Activated CD4-positive, alpha-beta T cell treated with anti-CD3 and anti-CD28 coated beads, Interleukin-2, amount 50 U/mL, for 48 hours (primary cell): Measurements from ENCODE around the gene PPP1R14D.

ENCODE experiments used
- DNase-seq, 2 experiments: peaks; one replicate each; pipeline ENCODE4 v3.0.0-alpha.2; 2020

PPP1R14D gene

DNA sequence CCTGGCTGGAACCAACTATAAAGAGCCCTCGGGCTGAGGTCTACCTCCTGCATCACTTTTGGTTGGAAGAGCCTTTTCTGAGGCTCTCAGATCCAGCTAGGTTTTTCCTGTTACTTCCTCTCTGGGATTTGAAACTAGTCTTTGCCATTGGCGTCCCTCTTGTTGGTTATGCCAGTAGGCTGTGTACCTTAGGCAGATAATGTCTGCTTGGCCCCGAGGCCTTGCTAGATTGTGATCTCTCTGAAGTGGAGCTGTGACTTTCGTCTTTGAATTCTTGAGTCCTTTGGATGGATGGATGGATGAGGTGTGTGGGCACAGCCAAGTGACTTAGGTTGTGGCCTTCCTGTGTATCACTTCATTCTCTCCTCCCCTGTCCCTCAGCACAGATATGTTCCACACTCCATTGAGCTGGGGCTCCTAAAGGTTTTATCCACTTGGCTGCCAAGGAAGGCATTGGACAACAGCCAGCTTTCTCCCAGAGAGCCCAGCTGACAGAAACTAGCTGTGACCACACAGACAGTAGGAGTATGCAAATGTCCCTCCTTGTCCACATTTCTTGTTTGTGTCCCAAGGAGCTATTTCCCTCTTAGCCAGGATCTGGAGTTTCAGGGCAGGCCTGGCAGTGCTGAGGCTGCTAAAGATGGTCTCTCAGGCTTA lies 13.3 kb downstream of the PPP1R14D start:
- DNase-seq: no peak

GRCh38 chr15:40812721-40813425 lies 15.6 kb downstream of the PPP1R14D start:
- DNase-seq: no peak

DNA sequence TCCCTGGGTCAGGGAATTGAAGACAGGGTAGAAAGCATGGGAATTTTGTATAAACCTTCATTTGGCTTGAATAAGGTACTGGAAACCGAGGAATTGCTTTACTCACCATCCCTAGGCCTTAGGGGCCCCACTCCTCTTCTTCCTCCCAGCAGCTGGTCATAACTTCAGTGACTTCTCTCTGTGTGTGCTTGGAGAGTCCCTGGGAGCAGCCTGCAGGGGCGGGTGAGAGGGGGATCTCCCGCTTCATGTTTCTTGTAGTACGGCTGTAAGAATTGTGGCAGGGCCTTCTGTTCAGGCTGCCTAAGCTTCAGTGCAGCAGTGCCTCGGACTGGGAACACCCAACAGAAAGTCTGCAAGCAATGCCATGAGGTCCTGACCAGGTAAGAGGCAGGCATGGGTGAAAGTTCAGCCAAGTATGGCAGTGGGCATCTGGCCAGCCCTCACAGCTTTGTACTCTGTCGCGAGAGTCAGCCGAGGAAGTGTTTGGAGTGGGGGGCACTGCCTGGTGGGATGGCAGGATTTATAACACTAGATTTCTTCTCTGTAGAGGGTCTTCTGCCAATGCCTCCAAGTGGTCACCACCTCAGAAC lies 19.6 kb downstream of the PPP1R14D start:
- DNase-seq: no peak

- DNase-seq: no peak
Observed at GRCh38 chr15:40807888-40808461, 20.5 kb downstream of the PPP1R14D start.

DNA sequence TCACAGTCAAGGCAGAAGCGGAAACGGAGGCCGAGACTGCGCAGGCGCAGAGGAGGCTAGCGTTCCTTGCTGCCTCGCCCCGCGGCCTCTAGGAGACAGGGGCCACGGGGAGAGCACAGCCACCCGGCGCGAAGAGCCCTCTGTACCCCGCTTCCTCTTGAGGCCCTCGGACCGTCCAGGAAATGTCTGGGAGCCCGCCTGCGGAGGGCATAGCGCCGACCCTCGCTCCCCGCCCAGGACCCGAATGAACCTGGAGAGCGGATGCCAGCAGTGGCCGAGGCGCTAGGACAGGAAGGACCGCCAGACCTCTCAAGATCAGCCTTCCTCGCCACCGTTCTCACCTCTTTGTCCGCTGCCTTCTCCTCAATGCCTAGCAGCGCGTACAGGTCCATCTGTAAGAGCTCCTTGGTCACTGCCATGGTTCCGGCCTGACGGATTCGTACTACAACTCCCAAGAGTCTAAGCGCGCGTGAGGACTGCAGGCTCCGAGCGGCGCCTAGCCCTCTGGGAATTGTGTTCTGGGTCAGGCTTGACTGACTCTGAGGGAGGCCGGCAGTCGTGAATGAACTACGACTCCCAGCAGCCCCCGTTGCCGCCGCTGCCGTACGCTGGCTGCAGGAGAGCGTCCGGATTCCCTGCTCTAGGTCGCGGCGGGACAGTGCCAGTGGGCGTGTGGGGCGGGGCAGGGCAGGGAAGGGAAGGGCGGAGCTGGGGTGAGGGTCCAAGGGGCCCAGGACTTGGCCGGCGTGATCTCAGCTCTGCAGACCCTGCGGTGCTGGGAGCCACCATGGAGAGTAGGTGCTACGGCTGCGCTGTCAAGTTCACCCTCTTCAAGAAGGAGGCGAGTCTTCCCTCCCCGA lies 21.2 kb downstream of the PPP1R14D start, which contains the start of the genes DNAJC17 and ZFYVE19:
Gene DNAJC17, minus strand, starts transcription at position 446 of the 860 bp plus-strand sequence. Its CDS starts 27 bp downstream, at position 419.
Gene ZFYVE19, plus strand, starts transcription at position 62 of the 860 bp plus-strand sequence. Its CDS starts 501 bp downstream, at position 563.
- DNase-seq: peak; percentile 96 to 97

DNA sequence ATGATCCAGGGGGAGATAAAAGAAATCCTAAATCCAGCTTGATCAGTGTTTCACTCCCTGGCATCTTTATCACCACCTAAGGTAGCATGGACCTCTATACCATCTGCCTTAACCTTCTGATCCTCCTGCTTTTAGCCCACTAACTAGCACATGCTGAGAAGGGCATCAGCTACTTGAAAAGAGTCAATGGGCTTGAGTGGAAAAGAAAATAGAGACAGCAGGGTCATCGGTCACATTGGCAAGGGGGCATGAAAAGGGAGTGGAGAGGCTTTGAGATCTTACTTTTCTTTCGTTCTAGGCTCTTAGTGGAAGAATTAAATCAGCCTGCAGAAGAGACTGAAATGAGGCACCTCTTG lies 21.9 kb downstream of the PPP1R14D start:
- no peak for DNase-seq

- no peak for DNase-seq
Observed at GRCh38 chr15:40803688-40804087, 24.8 kb downstream of the PPP1R14D start.

- DNase-seq: no peak
Observed at GRCh38 chr15:40803076-40803475, 25.4 kb downstream of the PPP1R14D start.

- DNase-seq: no peak
Observed at GRCh38 chr15:40799523-40799922, 29.0 kb downstream of the PPP1R14D start.

- DNase-seq: no peak
Observed at GRCh38 chr15:40796512-40796911, 32.0 kb downstream of the PPP1R14D start.

DNA sequence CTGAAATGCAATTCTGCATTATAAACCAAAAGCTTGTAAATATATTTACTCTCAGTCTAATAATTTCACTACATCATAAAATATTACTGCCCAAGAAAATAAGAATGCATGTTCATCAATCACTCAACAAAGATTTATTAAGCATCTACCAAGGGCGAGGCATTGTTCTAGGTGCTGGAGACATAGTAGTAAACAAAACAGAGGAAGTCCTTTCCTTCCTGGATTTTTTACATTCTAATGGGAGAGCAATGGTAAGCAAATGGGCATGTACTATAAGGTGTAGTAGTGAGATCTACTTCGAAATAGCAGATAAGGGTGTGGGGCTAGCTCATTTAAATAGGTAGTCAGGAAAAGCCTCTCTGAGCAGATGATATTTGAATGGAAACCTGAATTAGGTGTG lies 32.5 kb downstream of the PPP1R14D start:
- no peak for DNase-seq

GRCh38 chr15:40793216-40793989 lies 35.1 kb downstream of the PPP1R14D start:
- DNase-seq: peak; percentile 60 to 70

DNA sequence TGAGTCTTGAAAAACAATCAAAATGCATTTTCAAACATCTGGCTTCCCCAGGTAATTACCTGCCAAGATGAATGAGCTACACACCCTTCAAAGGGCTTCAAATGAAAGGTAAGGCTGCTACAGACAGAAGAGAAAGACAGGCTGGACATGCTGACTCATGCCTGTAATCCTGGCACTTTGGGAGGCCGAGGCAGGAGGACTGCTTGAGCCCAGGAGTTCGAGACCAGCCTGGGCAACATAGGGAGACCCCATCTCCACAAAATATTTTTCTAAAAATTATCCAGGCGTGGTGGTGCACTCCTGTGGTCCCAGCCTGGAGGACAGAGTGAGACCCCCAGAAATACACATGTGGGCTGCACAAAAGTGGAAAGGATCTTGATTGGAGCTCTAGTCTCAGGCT lies 36.1 kb downstream of the PPP1R14D start:
- DNase-seq: no peak

GRCh38 chr15:40790718-40791117 lies 37.8 kb downstream of the PPP1R14D start:
- DNase-seq: no peak

DNA sequence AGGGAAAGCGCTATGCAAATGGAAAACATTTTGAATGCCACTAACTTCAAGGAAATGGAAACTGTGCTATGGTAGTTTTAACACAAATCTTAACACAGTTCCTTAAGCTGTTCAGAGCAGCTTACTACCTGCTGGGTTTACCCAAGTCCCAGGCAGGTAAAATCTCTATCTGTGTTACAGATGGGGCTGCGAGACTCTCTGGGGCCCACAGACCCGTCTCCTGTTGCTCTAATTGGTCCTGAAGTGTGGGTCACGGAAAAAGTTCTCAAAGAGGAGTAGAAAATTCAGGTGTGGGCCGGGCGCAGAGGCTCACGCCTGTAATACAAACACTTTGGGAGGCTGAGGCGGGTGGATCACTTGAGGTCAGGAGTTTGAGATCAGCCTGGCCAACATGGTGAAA lies 38.5 kb downstream of the PPP1R14D start:
- DNase-seq: no peak

GRCh38 chr15:40789119-40789518 lies 39.4 kb downstream of the PPP1R14D start:
- no peak for DNase-seq

- no peak for DNase-seq
Observed at GRCh38 chr15:40787991-40788390, 40.5 kb downstream of the PPP1R14D start.

GRCh38 chr15:40787344-40787841 lies 41.1 kb downstream of the PPP1R14D start:
- DNase-seq: peak; percentile 67 to 78

GRCh38 chr15:40785814-40786213 lies 42.7 kb downstream of the PPP1R14D start:
- DNase-seq: no peak

- no peak for DNase-seq
Observed at GRCh38 chr15:40785164-40785563, 43.3 kb downstream of the PPP1R14D start.

DNA sequence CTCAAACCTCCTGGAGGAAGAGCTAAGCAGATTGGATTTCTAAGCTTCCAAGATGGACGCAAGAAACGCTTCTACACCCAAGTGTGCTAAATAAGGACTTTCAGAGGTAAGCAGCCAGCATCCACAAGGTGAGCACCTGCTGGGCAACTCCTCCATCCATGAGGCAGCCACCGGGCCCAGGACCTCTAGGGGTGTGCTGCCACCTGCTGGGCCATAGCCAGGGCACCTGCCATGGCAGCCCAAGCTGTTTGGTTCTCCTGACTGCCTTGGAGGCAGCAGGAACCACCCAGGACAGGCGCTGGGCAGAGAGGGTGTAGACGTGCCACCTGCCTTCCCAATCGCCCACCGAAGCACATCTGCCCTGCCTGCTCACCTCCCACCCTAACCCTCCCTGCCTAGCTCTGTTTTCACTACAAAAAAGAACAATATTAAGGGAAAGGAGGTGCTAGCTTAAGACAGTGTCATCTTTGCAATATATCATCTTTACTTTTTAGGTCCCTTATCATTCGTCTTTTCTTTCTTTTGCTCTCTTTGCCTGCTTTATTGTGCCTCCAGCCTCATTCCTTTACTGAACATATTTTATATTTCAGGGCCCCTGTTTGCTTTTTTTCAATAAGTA lies 45.8 kb downstream of the PPP1R14D start:
- DNase-seq: peak; percentile 76 to 79
